HG02943 (cell line): ENCODE results near the gene TMEM52.

Experiments
- ATAC-seq: cut with Tn5 transposase; IDR thresholded peaks from one replicate; pipeline ENCODE4 v1.9.1; 2021; ENCODE audit warnings: mild to moderate bottlenecking, low read depth, moderate library complexity; ENCODE audit not compliant: unreplicated experiment

TMEM52 gene

DNA sequence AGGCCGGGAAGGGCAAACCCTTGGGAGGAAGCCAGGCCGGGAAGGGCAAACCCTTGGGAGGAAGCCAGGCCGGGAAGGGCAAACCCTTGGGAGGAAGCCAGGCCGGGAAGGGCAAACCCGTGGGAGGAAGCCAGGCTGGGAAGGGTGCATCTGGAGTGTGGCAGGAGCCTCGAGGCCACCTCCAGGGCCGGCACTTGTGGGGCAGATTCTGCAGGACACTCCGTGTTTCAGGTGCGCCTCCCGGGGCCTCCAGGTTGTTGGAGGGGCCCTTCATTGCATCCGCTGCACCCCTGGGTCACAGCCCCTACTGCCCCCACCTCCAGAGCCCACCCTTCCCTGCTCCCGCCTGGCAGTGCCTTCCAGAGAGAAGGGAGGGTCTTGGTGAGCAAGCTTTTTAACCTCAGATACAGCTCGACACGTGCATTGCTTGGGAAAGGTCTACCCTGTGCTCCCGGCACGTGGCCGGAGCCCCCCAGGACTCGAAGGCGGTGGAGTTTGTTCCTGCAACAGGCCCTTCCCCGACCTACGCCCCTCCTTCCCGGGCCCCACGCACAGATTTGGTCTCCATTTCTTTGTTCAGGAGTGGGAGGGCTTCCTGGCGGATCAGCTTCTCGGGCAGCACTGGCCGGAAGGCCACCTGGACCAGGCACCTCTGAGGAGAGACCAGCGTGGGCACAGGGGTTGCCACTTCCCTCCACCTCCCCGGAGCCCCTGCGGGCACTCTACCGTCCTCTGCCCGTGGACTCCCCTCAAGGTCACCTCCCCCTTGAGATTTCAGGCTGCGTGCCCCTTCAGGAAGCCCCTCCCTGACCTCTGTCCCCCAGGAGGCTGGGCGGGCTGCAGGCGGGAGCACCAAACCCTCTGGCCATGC is 9.4 kb upstream of the TMEM52 start:
- ATAC-seq: no peak

DNA sequence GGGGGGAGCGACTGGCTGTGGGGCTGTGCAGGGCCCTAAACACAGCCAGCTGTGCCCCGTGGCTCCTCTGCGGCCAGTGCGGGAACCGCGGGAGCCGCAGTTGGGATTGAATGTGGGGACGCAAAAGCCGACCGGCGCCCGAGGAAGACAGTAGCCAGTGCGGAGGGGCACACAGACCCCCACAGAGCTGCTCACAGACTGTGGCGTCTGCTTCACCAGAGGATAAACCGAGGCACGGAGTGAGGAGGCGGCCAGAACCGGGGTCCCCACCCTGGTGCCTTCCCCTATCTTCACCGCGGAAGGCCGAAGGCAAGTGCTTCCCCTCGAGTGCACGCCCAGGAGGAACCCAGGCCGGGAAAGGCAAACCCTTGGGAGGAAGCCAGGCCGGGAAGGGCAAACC is 8.7 kb upstream of the TMEM52 start:
- ATAC-seq: no peak

DNA sequence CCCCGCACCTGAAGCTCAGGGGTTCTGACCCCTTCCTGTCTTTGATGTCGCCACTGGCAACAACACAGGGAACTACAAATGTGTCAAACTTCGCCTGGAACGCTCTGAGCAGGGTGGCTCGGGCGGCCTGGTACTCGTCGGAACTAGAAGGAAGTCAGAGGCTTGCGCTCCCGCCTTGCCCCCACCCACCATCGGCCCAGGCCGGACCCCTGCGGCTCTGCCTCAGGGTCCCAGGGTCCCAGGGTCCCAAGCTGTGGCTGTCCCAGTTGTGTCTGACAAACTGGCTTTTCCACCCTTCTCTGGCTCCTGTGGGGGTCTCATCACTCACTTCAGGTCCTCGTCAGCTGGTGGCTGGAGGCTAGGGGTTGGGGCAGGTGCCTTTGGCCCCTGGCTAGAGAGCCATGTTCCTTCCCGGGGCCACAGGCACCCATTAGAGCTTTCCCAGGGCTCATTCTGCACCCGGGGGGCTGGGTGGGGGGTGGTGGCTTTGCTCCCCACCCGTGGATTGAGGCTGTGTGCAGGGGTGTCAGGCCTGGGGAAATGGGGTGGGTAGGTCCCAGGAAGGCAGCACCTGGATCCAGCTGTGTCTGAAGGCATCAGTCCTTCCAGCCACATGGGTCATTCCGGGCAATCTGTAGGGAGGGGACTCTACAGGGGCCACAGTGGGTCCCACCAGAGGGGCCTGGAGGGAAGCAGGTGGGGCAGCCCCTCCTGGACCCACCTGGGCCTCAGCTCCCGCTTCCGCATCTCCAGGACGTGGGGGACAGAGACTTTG is 8.0 kb upstream of the TMEM52 start:
- no peak for ATAC-seq

DNA sequence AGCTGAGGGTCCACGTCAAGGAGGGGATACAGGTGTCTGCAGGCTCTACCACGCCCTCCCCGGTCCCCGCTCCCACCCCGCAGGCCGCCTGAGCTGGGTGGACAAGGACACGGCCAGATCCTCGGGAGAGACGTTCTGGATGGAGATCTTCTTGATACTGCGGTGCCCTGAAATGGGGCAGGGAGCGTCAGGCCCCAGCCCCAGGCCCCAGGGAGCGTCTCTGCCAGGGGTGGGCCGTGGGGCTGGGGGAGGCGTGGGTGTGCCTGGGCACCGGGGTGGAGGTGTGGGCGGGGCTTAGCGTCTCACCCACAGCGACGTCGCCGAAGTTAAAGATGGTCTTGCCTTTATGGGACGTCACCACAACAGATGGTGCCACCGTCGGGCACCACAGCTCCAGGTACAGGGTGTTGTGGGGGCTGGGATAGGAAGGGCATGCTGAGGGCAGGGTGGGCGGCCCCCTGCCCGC is 7.3 kb upstream of the TMEM52 start:
- no peak for ATAC-seq

DNA sequence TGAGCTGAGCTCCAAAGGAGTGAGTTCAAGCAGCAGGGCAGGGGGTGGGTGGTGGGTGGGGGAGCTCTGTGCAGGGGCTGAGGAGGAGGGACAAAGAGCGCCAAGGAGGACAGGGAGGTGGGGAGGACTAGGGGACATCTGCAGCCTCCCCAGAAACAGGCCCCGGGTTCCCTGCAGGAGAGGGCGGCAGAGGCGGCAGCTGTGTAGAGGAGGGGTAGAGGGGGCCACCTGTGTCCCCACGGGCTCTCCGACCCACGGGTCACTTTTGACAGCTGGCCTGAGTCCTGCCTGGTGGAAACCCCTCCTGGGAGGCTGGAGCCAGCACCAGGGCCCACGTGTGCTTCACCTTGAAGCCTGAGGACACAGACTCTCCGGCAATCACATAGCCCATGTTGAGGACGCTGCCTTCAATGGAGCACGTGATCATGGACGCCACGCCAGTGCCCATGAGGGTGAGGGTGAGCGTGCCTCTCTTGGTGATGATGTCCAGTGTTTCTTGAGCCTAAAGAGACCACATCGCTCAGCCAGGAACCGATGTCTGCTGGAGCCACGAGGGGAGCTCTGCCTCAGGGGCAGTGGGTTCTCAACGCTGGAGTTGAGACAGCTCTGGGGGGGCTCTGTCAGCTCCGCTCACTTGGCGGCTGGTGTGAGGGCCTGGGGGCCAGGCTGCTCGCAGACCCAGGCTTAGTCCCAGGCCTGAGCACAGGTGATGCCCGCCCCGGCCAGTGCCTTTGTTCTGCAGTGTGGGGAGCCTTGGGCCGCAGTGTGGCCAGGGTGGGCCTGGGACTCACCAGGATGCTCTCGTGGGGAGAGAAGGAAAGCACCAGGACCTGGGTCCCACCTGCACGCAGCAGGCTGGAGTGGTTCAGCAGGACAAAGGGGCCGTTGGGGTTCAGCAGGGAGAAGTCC is 6.6 kb upstream of the TMEM52 start:
- no peak for ATAC-seq

DNA sequence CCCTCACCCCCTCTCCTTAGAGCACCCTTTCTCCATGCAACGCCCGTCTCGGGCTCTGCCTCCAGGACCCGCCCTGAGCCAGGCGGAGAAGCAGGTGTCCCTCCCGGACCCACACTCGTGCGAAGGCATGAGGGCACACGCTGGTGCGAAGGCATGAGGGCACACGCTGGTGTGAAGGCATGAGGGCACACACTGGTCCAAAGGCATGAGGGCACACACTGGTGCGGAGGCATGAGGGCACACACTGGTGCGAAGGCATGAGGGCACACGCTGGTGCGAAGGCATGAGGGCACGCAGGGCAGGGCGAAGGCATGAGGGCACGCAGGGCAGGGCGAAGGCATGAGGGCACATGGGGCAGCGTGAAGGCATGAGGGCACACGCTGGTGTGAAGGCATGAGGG is 5.8 kb upstream of the TMEM52 start:
- no peak for ATAC-seq

DNA sequence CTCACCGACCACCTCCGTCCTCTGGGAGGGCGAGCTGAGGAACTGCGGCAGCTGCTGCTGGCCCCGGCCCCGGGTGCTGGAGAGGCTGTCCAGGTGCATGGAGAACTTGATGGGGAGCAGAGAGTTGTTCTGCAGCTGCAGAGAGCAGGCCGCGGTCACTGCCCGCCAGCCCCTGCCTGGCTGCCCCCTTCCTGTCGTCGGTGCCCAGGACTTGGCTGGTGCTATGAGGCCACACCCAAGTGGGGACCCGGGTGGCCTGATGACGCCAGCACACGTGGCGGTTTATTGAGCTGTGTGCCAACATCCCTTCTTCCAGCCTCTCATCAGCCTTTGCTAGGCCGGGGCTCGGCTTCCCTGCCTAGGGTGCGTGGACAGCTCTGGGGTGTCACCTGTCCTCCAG is 5.3 kb upstream of the TMEM52 start:
- ATAC-seq: no peak

DNA sequence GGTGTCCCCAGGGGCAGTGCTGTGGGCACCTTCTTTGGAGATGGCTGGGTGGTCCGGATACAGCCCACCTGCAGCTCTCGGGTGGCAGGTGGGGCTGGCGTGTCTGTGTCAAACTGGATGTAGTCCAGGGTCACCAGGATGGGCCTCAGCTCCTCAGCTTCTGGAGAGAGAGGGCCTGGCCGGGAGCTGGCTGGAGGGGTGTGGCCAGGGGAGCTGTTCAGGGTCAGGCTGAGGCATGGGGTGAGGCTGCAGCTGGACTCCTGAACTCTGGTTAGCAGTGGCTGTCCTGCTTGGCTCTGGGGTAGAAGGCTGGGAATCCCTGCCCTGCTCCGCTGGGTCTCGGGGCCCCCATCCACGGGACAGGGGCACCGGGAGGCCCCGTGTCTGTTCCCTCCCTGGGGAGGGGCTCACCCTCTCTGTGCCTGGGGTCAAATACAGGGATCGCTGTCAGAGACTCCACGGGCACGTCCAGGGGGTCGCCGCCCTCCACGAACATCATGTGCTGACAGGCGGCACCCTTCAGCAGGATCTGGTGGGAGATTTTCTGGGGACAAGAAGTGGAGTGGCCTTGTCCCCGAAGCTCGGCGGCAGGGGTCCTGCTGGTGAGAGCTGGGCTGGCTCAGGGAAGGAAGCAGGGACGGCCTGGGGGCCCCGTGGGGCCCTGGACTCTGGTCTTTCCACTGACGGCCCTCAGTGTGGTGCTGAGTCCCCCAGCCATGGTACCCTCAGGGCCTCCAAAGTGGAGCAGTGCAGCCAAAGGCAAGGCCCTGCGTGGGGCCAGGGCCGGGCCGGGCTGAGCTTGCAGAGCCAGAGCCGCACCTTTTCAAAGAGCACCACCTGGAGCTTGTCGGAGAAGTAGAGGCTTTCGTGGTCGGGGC is 4.1 kb upstream of the TMEM52 start:
- no peak for ATAC-seq

DNA sequence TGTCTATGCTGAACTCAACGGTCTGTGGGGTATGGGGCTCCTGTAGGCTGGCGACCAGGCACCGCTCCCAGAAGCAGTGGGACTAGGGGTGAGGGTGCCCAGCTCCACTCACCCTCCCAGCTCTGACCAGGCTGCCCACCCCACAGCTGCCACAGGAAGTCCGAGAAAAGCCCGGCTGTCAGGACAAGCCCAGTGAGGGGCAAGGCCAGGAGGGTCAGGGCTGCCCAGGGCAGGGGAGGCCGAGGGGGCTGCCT is 3.5 kb upstream of the TMEM52 start:
- ATAC-seq: no peak

DNA sequence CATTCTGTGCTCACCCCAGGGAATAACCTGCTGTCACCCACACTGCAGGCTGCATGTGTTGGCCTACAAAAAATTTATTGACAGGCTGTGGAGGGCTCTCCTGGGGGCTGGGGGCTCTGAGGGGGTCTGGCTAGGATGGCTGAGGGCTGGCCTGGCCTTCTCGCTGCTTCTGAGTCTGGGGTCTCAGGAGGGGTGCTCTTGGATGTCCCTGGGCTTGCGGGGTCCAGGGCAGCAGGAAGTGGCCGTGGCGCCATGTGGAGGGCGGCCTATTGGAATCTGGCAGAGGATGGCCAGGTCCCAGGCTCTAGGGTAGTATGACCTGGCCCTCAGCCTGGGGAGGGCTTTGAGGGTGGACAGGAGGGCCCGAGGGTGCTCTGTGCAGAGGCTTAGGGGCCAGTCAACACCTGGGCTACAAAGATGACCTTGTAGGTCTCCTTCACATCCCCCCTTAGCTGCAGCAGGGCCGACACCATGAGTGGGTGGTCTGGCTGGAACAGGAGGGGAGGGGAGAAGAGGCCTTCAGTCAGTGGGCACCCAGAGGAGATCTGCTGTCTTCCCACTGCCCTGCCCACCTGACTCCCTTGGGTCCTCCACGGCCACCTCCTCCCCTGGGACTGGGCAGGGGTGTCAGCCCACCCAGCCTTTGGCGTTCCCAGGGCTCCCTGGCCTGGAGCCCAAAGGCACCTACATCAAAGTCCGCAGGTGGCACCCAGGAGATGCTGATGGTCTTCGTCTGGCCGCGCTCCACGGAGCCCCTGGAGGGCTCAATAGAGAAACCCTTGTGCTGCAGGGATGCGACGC is 3.0 kb upstream of the TMEM52 start:
- ATAC-seq: no peak

DNA sequence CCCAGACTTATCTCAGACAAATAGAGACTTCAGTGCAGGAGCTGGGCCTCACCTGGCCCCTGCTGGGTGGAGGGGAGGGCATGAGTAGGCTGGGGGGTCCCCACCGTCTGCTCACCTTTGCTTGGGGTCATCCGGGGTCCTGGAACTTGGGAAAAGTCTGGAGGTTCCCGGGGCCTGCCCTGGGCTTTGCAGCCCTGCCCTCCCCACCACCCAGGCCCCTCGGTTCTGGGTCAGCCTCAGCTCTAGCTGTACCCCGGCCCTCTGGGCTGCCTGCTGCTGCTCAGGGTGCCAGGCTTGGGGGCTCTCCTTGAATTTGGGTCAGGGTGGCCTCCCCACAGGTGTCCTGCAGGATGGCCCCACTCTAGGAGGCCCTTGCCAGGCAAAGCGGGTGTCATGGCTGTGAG is 2.4 kb upstream of the TMEM52 start:
- ATAC-seq: no peak

DNA sequence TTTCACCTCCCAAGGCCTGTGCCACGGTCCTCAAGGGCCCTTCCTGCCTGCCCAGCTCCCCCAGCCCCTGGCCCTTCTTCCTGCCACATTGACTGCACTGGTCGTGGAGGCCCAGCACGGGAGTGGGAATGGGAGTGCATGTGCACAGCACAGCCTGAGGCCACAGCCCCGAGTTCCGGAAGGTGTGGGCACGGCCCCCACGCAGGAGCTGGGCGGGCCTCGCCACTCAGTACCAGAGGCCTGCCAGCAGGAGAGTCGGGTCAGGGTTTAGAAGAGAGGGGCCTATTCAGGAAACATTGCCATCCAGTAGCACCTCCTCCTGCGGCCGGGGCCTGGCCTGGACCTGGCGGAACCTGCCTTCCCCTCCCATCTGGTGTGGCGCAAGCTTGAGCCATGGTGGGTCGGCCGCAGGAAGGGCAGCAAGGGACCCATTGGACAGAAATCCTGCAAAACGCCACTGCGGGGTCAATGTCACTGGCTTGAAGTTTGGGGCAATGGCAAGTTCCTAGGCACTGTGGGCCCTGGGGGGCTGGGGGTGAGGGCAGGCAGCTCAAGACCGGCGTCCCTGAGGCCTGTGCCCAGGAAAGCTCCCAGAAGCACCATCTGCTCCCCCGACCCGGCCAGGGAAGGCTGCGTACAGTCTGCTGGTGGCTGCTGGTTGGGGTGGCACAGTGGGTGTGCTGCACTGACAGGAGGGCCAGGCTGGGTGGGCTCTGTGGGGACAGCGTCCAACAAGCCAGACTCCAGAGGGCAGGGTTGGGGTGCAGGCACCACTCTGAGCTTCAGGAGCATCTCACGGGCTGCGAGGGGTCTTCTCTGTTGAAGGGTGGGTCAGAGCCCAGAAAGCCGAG is 1.8 kb upstream of the TMEM52 start:
- ATAC-seq: no peak

DNA sequence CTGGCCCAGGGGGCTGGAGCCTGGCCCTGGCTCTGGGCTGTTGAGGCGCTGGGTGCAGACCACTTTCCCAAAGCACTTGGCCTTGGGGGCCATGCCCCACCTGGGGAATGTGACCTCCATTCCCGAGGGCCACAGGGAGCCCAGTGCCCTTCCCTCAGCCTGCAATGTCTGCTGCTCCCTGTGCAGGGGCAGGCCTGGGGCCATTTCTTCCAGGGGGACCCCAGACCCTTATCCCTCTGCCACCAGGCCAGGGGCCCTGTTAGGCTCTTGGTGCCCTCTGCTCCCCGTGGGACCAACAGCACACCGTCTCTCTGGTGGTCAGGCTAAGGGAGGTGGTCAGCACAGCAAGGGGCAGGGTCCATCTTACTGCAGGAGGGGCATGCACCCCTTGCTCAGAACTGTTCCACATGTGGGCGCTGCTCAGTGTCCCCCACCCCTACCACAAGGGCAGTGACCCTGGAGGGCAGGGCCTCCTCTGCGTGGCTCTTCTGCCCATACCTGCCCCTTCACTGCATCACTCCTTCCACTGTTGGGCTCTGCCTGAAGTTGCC is 1.1 kb upstream of the TMEM52 start:
- ATAC-seq: no peak

DNA sequence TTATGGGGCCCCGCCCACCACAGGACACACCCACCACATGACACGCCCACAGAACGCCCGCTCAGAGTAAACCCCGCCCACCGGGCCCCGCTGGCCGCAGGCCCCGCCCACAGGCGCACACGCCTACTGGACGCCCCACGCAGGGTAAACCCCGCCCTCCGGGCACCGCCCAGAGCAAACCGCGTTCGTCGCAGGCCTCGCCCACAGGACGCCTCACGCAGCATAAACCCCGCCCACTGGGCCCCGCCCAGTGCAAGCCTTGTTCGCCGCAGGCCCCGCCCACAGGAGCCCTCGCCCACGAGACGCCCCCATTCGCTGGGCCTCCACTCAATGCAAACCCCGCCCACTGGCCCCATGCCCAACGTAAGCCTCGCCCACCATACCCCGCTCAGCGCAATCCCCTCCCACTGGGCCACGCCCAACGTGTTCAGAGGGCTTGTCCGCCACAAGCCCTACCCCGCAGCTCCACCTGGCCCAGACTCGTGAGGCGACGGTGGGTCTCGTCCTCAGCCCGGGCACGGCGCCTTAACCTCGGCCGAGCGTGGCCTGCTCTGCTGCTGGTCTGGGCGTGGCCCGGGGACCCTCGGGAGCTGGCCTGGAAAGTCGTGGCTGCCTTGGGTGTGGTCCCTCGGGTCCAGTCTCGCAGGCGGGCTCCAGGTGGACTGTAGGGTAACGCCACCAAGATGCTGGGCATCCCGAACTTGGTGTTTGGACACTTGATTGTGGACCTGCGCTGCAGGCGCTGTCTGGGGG is 401 bp upstream of the TMEM52 start:
- ATAC-seq: peak; percentile 73

DNA sequence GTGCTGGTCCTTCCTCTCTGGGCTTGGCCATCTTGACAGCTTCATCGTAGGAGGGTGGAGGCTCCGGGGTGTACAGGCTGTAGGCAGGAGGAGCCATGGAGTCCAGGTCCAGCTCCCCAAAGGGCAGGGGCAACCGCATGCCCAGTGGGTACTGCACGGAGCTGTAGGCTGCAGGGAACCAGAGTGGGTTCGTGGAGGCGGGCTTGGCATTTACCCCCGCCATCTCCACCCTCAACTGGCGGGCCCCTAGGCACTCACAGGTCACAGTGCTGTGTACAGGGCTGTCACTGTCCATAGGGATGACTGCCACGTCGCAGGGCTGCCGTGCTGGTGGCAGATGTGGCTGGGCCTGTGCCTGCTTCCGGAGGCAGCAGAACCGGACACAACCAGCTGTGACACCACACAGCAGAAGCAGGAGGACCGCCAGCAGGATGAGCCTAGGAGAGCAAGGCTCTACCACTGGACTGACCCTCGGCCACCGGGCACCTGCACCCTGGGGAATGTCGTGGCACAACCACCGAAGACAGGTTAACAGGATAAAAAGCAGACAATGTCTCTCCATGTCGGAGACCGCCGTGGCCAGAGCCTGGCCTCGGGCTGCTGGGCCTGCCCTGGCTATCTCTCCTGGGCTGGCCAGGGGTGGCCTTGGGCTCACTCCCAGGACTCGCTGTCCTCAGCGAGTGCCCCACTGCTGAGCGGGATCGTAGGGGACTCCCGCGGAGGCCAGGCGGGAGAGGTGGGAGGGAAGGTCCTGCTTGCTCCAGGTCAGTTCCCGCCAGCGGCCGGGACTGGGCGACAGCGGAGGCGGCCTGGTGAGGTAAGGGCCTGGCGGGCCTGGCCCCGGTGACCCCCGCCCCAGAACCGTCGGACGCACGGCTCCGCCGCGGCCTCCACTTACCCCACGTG is 831 bp downstream of the TMEM52 start:
- no peak for ATAC-seq

DNA sequence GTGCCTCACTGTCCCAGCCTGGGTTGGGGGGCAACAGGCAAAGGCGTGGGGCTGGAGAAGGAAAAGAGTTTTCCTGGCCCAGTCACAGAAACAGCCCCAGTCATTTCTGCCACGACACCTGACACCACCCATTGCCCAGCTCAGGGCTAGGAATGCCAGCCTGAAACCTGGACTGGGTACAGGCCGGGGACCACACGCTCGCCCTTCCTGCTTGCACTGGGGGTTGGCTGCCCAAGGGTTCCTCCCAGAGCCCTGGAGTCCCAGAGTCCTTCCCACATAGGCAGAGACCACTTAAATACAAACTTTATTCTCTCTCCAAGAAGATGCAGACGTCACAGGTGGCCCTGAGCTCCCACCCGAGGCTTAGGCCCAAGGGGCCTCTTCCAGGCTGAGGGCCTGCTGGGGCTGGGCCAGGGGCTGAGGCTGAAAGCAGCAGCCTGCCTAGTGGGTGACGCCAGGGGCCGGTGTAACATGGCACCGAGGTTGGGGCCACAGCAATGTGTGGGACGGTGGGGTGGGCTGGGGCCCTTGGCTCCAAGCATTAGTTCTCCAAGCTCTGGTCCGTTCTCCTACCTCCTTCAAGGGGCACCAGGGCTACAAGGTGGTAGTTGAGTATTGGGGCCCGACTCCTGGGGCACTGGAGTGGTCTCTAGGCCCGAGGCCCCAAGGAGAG is 1.6 kb downstream of the TMEM52 start:
- no peak for ATAC-seq
